ENCODE data around the gene RHBDF1.

DNA sequence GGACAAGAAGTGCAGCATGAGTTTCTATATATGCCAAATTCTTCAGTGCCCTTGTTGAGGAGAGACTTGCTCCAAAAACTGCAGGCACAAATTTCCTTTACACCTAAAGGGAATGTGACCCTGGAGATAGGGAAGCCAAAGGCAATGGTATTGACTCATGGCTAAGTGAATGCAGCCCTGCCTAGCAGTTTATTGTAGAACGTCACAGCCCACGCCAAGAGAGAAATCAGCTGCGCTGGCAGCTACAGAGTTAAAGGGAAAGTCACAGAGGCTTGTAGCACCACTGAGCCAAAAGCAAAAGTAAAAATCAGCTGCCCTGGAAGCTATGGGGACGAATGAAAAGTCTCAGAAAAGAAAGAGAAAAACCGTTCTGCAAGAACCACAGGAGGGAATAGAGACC is 29.1 kb downstream of the RHBDF1 start:
- TF ChIP-seq, protein P1, sequence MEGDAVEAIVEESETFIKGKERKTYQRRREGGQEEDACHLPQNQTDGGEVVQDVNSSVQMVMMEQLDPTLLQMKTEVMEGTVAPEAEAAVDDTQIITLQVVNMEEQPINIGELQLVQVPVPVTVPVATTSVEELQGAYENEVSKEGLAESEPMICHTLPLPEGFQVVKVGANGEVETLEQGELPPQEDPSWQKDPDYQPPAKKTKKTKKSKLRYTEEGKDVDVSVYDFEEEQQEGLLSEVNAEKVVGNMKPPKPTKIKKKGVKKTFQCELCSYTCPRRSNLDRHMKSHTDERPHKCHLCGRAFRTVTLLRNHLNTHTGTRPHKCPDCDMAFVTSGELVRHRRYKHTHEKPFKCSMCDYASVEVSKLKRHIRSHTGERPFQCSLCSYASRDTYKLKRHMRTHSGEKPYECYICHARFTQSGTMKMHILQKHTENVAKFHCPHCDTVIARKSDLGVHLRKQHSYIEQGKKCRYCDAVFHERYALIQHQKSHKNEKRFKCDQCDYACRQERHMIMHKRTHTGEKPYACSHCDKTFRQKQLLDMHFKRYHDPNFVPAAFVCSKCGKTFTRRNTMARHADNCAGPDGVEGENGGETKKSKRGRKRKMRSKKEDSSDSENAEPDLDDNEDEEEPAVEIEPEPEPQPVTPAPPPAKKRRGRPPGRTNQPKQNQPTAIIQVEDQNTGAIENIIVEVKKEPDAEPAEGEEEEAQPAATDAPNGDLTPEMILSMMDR (IDR thresholded peaks at IDR 0.05): no peak
- TF ChIP-seq POLR2A (IDR thresholded peaks at IDR 0.05): no peak

All from transverse colon (tissue), 3 donors.